BLaER1 (cell line): ENCODE results near the gene GBP1.
"Not testable (repeated sequence)": the region's sequence is repeated elsewhere in the genome, so short reads cannot be mapped to it uniquely, and the experiment has no call there.

Experiments used
- H3K27ac ChIP-seq: shearing (Covaris generic); formaldehyde crosslinking; 2 replicates; pipeline ENCODE4 v1.8.1; 2022
- H3K27me3 ChIP-seq: shearing (Covaris generic); formaldehyde crosslinking; 2 replicates; pipeline ENCODE4 v1.8.1; 2022
- H3K36me3 ChIP-seq: shearing (Covaris generic); formaldehyde crosslinking; 2 replicates; pipeline ENCODE4 v1.8.1; 2022
- H3K4me1 ChIP-seq: shearing (Covaris generic); formaldehyde crosslinking; 2 replicates; pipeline ENCODE4 v1.8.1; 2022
- H3K4me2 ChIP-seq: shearing (Covaris generic); formaldehyde crosslinking; 2 replicates; pipeline ENCODE4 v1.8.1; 2022
- H3K4me3 ChIP-seq: shearing (Covaris generic); formaldehyde crosslinking; 2 replicates; pipeline ENCODE4 v1.8.1; 2022
- H3K9ac ChIP-seq: shearing (Covaris generic); formaldehyde crosslinking; 2 replicates; pipeline ENCODE4 v1.8.1; 2022
- H3K9me3 ChIP-seq: shearing (Covaris generic); formaldehyde crosslinking; 2 replicates; pipeline ENCODE4 v1.8.1; 2022
- H4K20me1 ChIP-seq: shearing (Covaris generic); formaldehyde crosslinking; 2 replicates; pipeline ENCODE4 v1.8.1; 2022
- Cebpa-rat ChIP-seq: shearing (Covaris generic); IDR thresholded peaks from 2 replicates; pipeline ENCODE4 v1.8.1; 2022

GBP1 gene

GRCh38 chr1:89088572-89088971, 23.6 kb upstream of the GBP1 start:
- H3K36me3 ChIP-seq = no peaks in the 10 kb centered on the region
- no peaks in the 10 kb centered on the region for H4K20me1 ChIP-seq
- TF ChIP-seq Cebpa-rat = no peak
- no peaks in the 10 kb centered on the region for H3K27me3 ChIP-seq
- no peak overlapping the region for H3K4me2 ChIP-seq
- no peak overlapping the region for H3K9ac ChIP-seq
- no peaks in the 10 kb centered on the region for H3K9me3 ChIP-seq
- no peak overlapping the region for H3K4me3 ChIP-seq
- H3K27ac ChIP-seq = no peak overlapping the region
- no peaks in the 10 kb centered on the region for H3K4me1 ChIP-seq

- H3K4me2 ChIP-seq = no peak overlapping the region
- TF ChIP-seq Cebpa-rat = no peak
- H3K27me3 ChIP-seq = no peaks in the 10 kb centered on the region
- no peak overlapping the region for H3K27ac ChIP-seq
- H3K4me1 ChIP-seq = no peaks in the 10 kb centered on the region
- no peaks in the 10 kb centered on the region for H3K9me3 ChIP-seq
- H3K36me3 ChIP-seq = no peaks in the 10 kb centered on the region
- no peak overlapping the region for H3K9ac ChIP-seq
- H3K4me3 ChIP-seq = no peak overlapping the region
- no peaks in the 10 kb centered on the region for H4K20me1 ChIP-seq
Observed at GRCh38 chr1:89087241-89087640, 22.2 kb upstream of the GBP1 start.

- H3K9ac ChIP-seq = no peak overlapping the region
- no peak overlapping the region for H3K4me2 ChIP-seq
- H3K4me3 ChIP-seq = no peak overlapping the region
- no peaks in the 10 kb centered on the region for H3K27me3 ChIP-seq
- H4K20me1 ChIP-seq = no peaks in the 10 kb centered on the region
- no peak for TF ChIP-seq Cebpa-rat
- no peaks in the 10 kb centered on the region for H3K4me1 ChIP-seq
- peaks cover 6% of the 10 kb centered on the region; the same call in 1 of the 2 replicates for H3K9me3 ChIP-seq
- no peaks in the 10 kb centered on the region for H3K36me3 ChIP-seq
- no peak overlapping the region for H3K27ac ChIP-seq
Observed at GRCh38 chr1:89085781-89086180, 20.8 kb upstream of the GBP1 start.

- H3K4me2 ChIP-seq = no peak overlapping the region
- TF ChIP-seq Cebpa-rat = no peak
- H3K27ac ChIP-seq = no peak overlapping the region
- H3K36me3 ChIP-seq = no peaks in the 10 kb centered on the region
- H3K9me3 ChIP-seq = peaks cover 18% of the 10 kb centered on the region
- H3K4me1 ChIP-seq = no peaks in the 10 kb centered on the region
- no peaks in the 10 kb centered on the region for H3K27me3 ChIP-seq
- H3K9ac ChIP-seq = no peak overlapping the region
- no peaks in the 10 kb centered on the region for H4K20me1 ChIP-seq
- no peak overlapping the region for H3K4me3 ChIP-seq
Observed at GRCh38 chr1:89081005-89081404, 16.0 kb upstream of the GBP1 start.

GRCh38 chr1:89080068-89080467, 15.1 kb upstream of the GBP1 start:
- not testable (repeated sequence) for H3K27me3 ChIP-seq, H3K36me3 ChIP-seq, H3K4me1 ChIP-seq, H3K4me2 ChIP-seq, H3K9ac ChIP-seq, H3K27ac ChIP-seq, H3K4me3 ChIP-seq, H4K20me1 ChIP-seq
- peaks cover 18% of the 10 kb centered on the region for H3K9me3 ChIP-seq

- H4K20me1 ChIP-seq, H3K4me1 ChIP-seq, H3K9ac ChIP-seq, H3K4me2 ChIP-seq, H3K27me3 ChIP-seq, H3K9me3 ChIP-seq, H3K4me3 ChIP-seq, H3K27ac ChIP-seq, H3K36me3 ChIP-seq: not testable (repeated sequence)
Observed at GRCh38 chr1:89072466-89073065, 7.6 kb upstream of the GBP1 start.

GRCh38 chr1:89070509-89070908, 5.5 kb upstream of the GBP1 start:
- H3K4me3 ChIP-seq = no peak overlapping the region
- H3K4me1 ChIP-seq = peaks cover 2% of the 10 kb centered on the region; the same call in 1 of the 2 replicates
- H3K9me3 ChIP-seq = peaks cover 8% of the 10 kb centered on the region; the same call in 1 of the 2 replicates
- TF ChIP-seq Cebpa-rat = no peak
- no peaks in the 10 kb centered on the region for H4K20me1 ChIP-seq
- H3K36me3 ChIP-seq = no peaks in the 10 kb centered on the region
- H3K9ac ChIP-seq = no peak overlapping the region
- no peaks in the 10 kb centered on the region for H3K27me3 ChIP-seq
- no peak overlapping the region; the same call in 1 of the 2 replicates for H3K4me2 ChIP-seq
- H3K27ac ChIP-seq = no peak overlapping the region

GRCh38 chr1:89069951-89070350, 4.9 kb upstream of the GBP1 start:
- H3K27me3 ChIP-seq = no peaks in the 10 kb centered on the region
- no peak overlapping the region for H3K4me3 ChIP-seq
- H3K27ac ChIP-seq = no peak overlapping the region
- peaks cover 8% of the 10 kb centered on the region; the same call in 1 of the 2 replicates for H3K9me3 ChIP-seq
- TF ChIP-seq Cebpa-rat = no peak
- H3K4me2 ChIP-seq = peak overlapping the region; percentile 60
- no peaks in the 10 kb centered on the region for H4K20me1 ChIP-seq
- H3K4me1 ChIP-seq = peaks cover 8% of the 10 kb centered on the region; the same call in 1 of the 2 replicates
- no peaks in the 10 kb centered on the region for H3K36me3 ChIP-seq
- H3K9ac ChIP-seq = no peak overlapping the region

GRCh38 chr1:89068291-89068690, 3.3 kb upstream of the GBP1 start:
- TF ChIP-seq Cebpa-rat = no peak
- Histone ChIP-seq H3K4me1 (peaks cover 15% of the 10 kb centered on the region), H3K27ac (no peak overlapping the region), H3K27me3 (no peaks in the 10 kb centered on the region), H3K4me3 (no peak overlapping the region), H3K9me3 (no peaks in the 10 kb centered on the region), H3K36me3 (no peaks in the 10 kb centered on the region), H3K9ac (no peak overlapping the region), H4K20me1 (no peaks in the 10 kb centered on the region), H3K4me2 (no peak overlapping the region)

- Histone ChIP-seq H3K27me3 (no peaks in the 10 kb centered on the region), H3K4me3 (peak overlapping the region; percentile 59), H3K9ac (peak overlapping the region; percentile 64), H3K9me3 (no peaks in the 10 kb centered on the region), H4K20me1 (no peaks in the 10 kb centered on the region), H3K4me2 (peak overlapping the region; percentile 85), H3K36me3 (no peaks in the 10 kb centered on the region), H3K4me1 (peaks cover 15% of the 10 kb centered on the region), H3K27ac (peak overlapping the region; percentile 68)
- no peak for TF ChIP-seq Cebpa-rat
Observed at GRCh38 chr1:89064632-89065031, 376 bp downstream of the GBP1 start.

- Histone ChIP-seq H3K4me2 (no peak overlapping the region), H4K20me1 (no peaks in the 10 kb centered on the region), H3K9ac (no peak overlapping the region)
Observed at GRCh38 chr1:89063094-89063493, 1.9 kb downstream of the GBP1 start.

More at GRCh38 chr1:89063094-89063493, 1.9 kb downstream of the GBP1 start:
- no peak overlapping the region for H3K4me3 ChIP-seq
- peaks cover 15% of the 10 kb centered on the region for H3K4me1 ChIP-seq
- no peaks in the 10 kb centered on the region for H3K27me3 ChIP-seq
- TF ChIP-seq Cebpa-rat = no peak
- H3K27ac ChIP-seq = no peak overlapping the region
- no peaks in the 10 kb centered on the region for H3K36me3 ChIP-seq
- H3K9me3 ChIP-seq = no peaks in the 10 kb centered on the region
